SK-N-SH treated with all-trans-retinoic acid at 6 μM for 48 hours (cell line): ENCODE measurements around the gene ETV1.

ENCODE experiments used
- ATAC-seq: fragments of 200-7000 bp; cut with Tn5 transposase; 3 replicates; pipeline ENCODE4 v1.9.1; 2020; ENCODE audit warnings: mild to moderate bottlenecking, moderate library complexity
- ARNTL ChIP-seq: fragments of 450-650 bp; formaldehyde crosslinking; IDR thresholded peaks from 2 replicates; pipeline ENCODE4 v1.5.0; 2020; ENCODE audit warnings: low read depth, mild to moderate bottlenecking, moderate library complexity, borderline replicate concordance
- BACH2 ChIP-seq: fragments of 250-450 bp; sonication (Bioruptor Pico); IDR thresholded peaks from 2 replicates; pipeline ENCODE4 v1.9.0; 2021; ENCODE audit warnings: mild to moderate bottlenecking, borderline replicate concordance
- CREB5 ChIP-seq: fragments of 250-450 bp; sonication (Bioruptor Pico); IDR thresholded peaks from 2 replicates; pipeline ENCODE4 v1.5.1; 2020; ENCODE audit warnings: low read depth, mild to moderate bottlenecking, moderate library complexity
- CSDC2 ChIP-seq: fragments of 250-450 bp; sonication (Bioruptor Pico); IDR thresholded peaks from 2 replicates; pipeline ENCODE4 v1.5.0; 2020; ENCODE audit warnings: mild to moderate bottlenecking, moderate library complexity
- CSRNP3 ChIP-seq: fragments of 250-450 bp; sonication (Bioruptor Pico); IDR thresholded peaks from 2 replicates; pipeline ENCODE4 v1.5.1; 2021; ENCODE audit warnings: mild to moderate bottlenecking, moderate library complexity
- GLIS3 ChIP-seq: fragments of 250-450 bp; sonication (Bioruptor Pico); IDR thresholded peaks from 2 replicates; pipeline ENCODE4 v1.5.0; 2020; ENCODE audit warnings: mild to moderate bottlenecking, moderate library complexity
- ISL1 ChIP-seq: fragments of 250-450 bp; sonication (Bioruptor Pico); IDR thresholded peaks from 2 replicates; pipeline ENCODE4 v2.1.2; 2022; ENCODE audit warnings: mild to moderate bottlenecking, moderate library complexity
- OSR1 ChIP-seq: fragments of 250-450 bp; sonication (Bioruptor Pico); IDR thresholded peaks from 2 replicates; pipeline ENCODE4 v1.8.0; 2022; ENCODE audit warnings: moderate library complexity, mild to moderate bottlenecking, inconsistent platforms
- PATZ1 ChIP-seq: fragments of 250-450 bp; sonication (Bioruptor Pico); IDR thresholded peaks from 2 replicates; pipeline ENCODE4 v1.8.0; 2020; ENCODE audit warnings: mild to moderate bottlenecking, moderate library complexity, borderline replicate concordance
- POU6F1 ChIP-seq: fragments of 250-450 bp; sonication (Bioruptor Pico); IDR thresholded peaks from 2 replicates; pipeline ENCODE4 v1.8.0; 2021; ENCODE audit warnings: low read depth, mild to moderate bottlenecking, moderate library complexity, borderline replicate concordance
- PPARA ChIP-seq: fragments of 250-450 bp; sonication (Bioruptor Pico); IDR thresholded peaks from 2 replicates; pipeline ENCODE4 v1.5.0; 2020; ENCODE audit warnings: mild to moderate bottlenecking, borderline replicate concordance
- RARB ChIP-seq: fragments of 250-450 bp; sonication (Bioruptor Pico); IDR thresholded peaks from 2 replicates; pipeline ENCODE4 v1.8.0; 2021; ENCODE audit warnings: mild to moderate bottlenecking, moderate library complexity
- SNAI2 ChIP-seq: fragments of 250-450 bp; sonication (Bioruptor Pico); IDR thresholded peaks from 2 replicates; pipeline ENCODE4 v1.5.0; 2020; ENCODE audit warnings: mild to moderate bottlenecking, moderate library complexity
- TCF4 ChIP-seq: fragments of 250-450 bp; sonication (Bioruptor Pico); IDR thresholded peaks from 2 replicates; pipeline ENCODE4 v1.8.0; 2021; ENCODE audit warnings: mild to moderate bottlenecking, moderate library complexity, borderline replicate concordance
- TOX ChIP-seq: fragments of 250-450 bp; sonication (Bioruptor Pico); IDR thresholded peaks from 2 replicates; pipeline ENCODE4 v1.8.0; 2021; ENCODE audit warnings: mild to moderate bottlenecking, moderate library complexity, borderline replicate concordance
- TSHZ2 ChIP-seq: fragments of 250-450 bp; sonication (Bioruptor Pico); IDR thresholded peaks from 2 replicates; pipeline ENCODE4 v1.5.0; 2020; ENCODE audit warnings: mild to moderate bottlenecking, moderate library complexity
- ZC3H10 ChIP-seq: fragments of 250-450 bp; sonication (Bioruptor Pico); IDR thresholded peaks from 2 replicates; pipeline ENCODE4 v1.5.1; 2021; ENCODE audit warnings: mild to moderate bottlenecking, moderate library complexity
- ZFP3 ChIP-seq: fragments of 250-450 bp; sonication (Bioruptor Pico); IDR thresholded peaks from 2 replicates; pipeline ENCODE4 v1.5.0; 2020; ENCODE audit warnings: mild to moderate bottlenecking, moderate library complexity
- ZNF565 ChIP-seq: fragments of 450-650 bp; formaldehyde crosslinking; conservative IDR thresholded peaks from 2 replicates; pipeline ENCODE4 v1.5.0; 2020; ENCODE audit warnings: low read depth, mild to moderate bottlenecking, moderate library complexity
- ZNF70 ChIP-seq: fragments of 450-650 bp; formaldehyde crosslinking; IDR thresholded peaks from 2 replicates; pipeline ENCODE4 v1.5.0; 2020; ENCODE audit warnings: mild to moderate bottlenecking, moderate library complexity
- ZNF8 ChIP-seq: fragments of 450-650 bp; formaldehyde crosslinking; IDR thresholded peaks from 2 replicates; pipeline ENCODE4 v1.5.0; 2020; ENCODE audit warnings: mild to moderate bottlenecking, moderate library complexity

ETV1 gene

GRCh38 chr7:13908667-13909397 is 80.6 kb downstream of the ETV1 start:
- ATAC-seq: no peak
- TF ChIP-seq ZNF565 (no peak), ARNTL (CRISPR knock-in tag) (no peak), ZFP3 (CRISPR knock-in tag) (no peak), ZNF8 (CRISPR knock-in tag) (no peak), CSDC2 (no peak), ZC3H10 (CRISPR knock-in tag) (no peak)

- TF ChIP-seq SNAI2 (CRISPR knock-in tag): no peak
- no peak for TF ChIP-seq CSRNP3 (CRISPR knock-in tag)
- TF ChIP-seq CSDC2: no peak
- TF ChIP-seq TCF4 (CRISPR knock-in tag): no peak
- no peak for TF ChIP-seq GLIS3 (CRISPR knock-in tag)
- no peak for TF ChIP-seq ZFP3 (CRISPR knock-in tag)
- TF ChIP-seq POU6F1 (CRISPR knock-in tag): no peak
- no peak for TF ChIP-seq ZNF70
- TF ChIP-seq BACH2 (CRISPR knock-in tag): no peak
- no peak for TF ChIP-seq PPARA (CRISPR knock-in tag)
- TF ChIP-seq ISL1: no peak
- TF ChIP-seq RARB: no peak
- no peak for TF ChIP-seq OSR1
- TF ChIP-seq TSHZ2 (CRISPR knock-in tag): no peak
- TF ChIP-seq ARNTL (CRISPR knock-in tag): no peak
- no peak for TF ChIP-seq TOX (CRISPR knock-in tag)
- TF ChIP-seq ZC3H10 (CRISPR knock-in tag): no peak
- TF ChIP-seq PATZ1 (CRISPR knock-in tag): no peak
- no peak for ATAC-seq
These were observed 81.6 kb downstream of the ETV1 start for GRCh38 chr7:13907831-13908230.

GRCh38 chr7:13904689-13905088 is 84.8 kb downstream of the ETV1 start:
- ATAC-seq: peak; percentile 92
- TF ChIP-seq ZNF565 (no peak), ARNTL (CRISPR knock-in tag) (no peak), GLIS3 (CRISPR knock-in tag) (no peak), SNAI2 (CRISPR knock-in tag) (no peak), TCF4 (CRISPR knock-in tag) (no peak), ZNF70 (no peak), PPARA (CRISPR knock-in tag) (no peak), POU6F1 (CRISPR knock-in tag) (no peak), CSRNP3 (CRISPR knock-in tag) (no peak), TSHZ2 (CRISPR knock-in tag) (no peak), CREB5 (CRISPR knock-in tag) (peak; percentile 28; the same call in 1 of the 2 replicates)
